ENCODE results near the gene RPS26. TPM values are rescaled to one million over a fixed set of nuclear protein-coding genes. Genes with fewer than 3 reads are reported as not detected.

Gene RPS26
- total RNA-seq, 4 donors from 2014 or later: 308 to 1,324 (median 859) TPM

DNA sequence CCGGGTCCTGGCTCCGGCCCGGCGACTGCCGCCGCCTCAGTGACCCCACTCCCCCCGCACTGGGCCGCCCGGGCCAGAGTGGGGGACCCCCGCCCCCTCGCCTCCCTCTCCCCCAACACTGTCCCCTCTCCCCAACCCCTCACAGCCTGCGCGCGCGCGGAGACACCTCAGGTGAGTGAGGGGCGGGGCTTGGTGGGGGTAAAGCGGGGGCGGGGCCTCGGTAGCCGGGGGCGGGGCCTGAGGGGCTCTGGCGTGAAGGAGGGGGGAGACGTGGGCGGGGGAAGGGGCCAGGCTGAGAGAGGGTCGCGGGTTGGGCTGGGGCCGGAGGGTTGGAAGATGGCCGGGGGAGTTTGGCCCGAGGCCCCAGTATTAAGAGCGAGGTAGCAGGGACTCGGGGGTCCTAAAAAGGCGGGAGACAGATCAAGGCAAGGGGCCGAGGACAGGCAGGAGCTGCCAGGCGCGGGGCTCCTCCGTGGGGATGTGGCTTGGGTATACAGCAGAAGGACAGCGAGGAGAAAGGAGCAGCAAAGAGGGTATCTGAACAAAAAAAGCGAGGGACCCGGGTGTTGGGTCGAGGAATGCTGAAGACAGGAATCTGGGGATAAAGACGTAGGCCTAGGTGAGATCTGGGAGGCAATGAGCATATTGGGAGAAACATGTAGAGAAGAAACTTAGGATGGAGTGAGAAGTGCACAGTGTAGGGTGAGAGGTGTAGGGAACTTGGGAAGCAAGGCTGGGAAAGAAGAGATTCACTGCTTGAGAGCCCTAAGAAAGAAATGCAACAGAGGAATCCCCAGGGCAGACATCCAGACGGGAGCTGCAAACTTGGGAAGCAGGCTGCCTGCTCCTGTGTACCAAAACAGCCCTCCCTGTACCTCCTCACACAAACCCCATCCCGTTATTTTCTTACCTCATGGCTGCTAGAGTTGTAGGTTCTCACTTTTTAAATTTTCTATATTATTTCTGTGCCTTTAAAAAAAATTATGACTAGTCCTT lies 33.9 kb upstream of the RPS26 start:
- WGBS, 2 donors: 1 to 3% methylated on average over 23 to 43 of the region's 44 CpGs
- peaks cover 0 to 24% (median 0%) of the 10 kb centered on the region in 3 donors for H3K36me3 ChIP-seq
- peak; percentile 23 to 41 for DNase-seq (ENCODE audit: low spot score in 2 of 2)

DNA sequence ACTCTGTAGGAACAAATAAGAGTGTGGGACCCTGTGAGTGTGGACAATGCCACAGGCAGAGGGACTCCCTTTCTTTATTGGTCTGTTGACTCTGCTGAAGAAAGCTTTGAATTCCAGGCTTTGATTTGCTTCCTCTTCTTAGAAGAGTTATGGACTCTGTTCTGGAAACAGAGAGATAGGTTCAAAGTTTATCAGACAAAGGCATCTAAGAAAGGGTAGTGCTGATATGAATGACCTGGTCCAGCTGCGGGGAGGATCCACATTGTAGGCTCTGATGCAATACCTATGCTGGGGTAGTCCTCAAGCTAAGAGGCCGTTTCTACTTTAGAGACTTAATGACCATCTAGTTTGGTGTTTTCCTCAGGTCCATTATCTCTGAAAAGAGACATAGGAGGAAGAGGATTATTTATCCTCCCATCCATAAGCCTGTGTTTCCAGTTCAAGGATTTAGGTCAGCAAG lies 31.6 kb upstream of the RPS26 start:
- H3K4me1 ChIP-seq: peaks cover 0 to 19% (median 2%) of the 10 kb centered on the region in 4 donors
- peaks cover 0 to 12% (median 0%) of the 10 kb centered on the region in 3 donors for H3K36me3 ChIP-seq
- H3K9me3 ChIP-seq: no peaks in the 10 kb centered on the region
- no peak overlapping the region for H3K4me3 ChIP-seq
- no peak overlapping the region for H3K27ac ChIP-seq
- no peak for DNase-seq (ENCODE audit: low spot score in 2 of 2)
- WGBS, 2 donors: 56 to 79% methylated on average over 2 of the region's 2 CpGs
- H3K27me3 ChIP-seq: no peaks in the 10 kb centered on the region
- no peak for TF ChIP-seq EP300 (IDR thresholded peaks at IDR 0.05)
- TF ChIP-seq POLR2A (IDR thresholded peaks at IDR 0.05): no peak
- TF ChIP-seq, protein P1, sequence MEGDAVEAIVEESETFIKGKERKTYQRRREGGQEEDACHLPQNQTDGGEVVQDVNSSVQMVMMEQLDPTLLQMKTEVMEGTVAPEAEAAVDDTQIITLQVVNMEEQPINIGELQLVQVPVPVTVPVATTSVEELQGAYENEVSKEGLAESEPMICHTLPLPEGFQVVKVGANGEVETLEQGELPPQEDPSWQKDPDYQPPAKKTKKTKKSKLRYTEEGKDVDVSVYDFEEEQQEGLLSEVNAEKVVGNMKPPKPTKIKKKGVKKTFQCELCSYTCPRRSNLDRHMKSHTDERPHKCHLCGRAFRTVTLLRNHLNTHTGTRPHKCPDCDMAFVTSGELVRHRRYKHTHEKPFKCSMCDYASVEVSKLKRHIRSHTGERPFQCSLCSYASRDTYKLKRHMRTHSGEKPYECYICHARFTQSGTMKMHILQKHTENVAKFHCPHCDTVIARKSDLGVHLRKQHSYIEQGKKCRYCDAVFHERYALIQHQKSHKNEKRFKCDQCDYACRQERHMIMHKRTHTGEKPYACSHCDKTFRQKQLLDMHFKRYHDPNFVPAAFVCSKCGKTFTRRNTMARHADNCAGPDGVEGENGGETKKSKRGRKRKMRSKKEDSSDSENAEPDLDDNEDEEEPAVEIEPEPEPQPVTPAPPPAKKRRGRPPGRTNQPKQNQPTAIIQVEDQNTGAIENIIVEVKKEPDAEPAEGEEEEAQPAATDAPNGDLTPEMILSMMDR (IDR thresholded peaks at IDR 0.05): no peak

More for the DNA sequence above, 33.9 kb upstream of the RPS26 start:
- TF ChIP-seq, protein P1 (IDR thresholded peaks at IDR 0.05): no peak
- no peak for TF ChIP-seq POLR2A (IDR thresholded peaks at IDR 0.05)
- no peak for TF ChIP-seq EP300 (IDR thresholded peaks at IDR 0.05)
- Histone ChIP-seq H3K4me3 (peak overlapping the region; percentile 95 to 97 (median 96)), H3K27me3 (no peaks in the 10 kb centered on the region), H3K9me3 (no peaks in the 10 kb centered on the region), H3K27ac (peak overlapping the region; percentile 90 to 98 (median 96)), H3K4me1 (peaks cover 0 to 19% (median 2%) of the 10 kb centered on the region in 4 donors)

DNA sequence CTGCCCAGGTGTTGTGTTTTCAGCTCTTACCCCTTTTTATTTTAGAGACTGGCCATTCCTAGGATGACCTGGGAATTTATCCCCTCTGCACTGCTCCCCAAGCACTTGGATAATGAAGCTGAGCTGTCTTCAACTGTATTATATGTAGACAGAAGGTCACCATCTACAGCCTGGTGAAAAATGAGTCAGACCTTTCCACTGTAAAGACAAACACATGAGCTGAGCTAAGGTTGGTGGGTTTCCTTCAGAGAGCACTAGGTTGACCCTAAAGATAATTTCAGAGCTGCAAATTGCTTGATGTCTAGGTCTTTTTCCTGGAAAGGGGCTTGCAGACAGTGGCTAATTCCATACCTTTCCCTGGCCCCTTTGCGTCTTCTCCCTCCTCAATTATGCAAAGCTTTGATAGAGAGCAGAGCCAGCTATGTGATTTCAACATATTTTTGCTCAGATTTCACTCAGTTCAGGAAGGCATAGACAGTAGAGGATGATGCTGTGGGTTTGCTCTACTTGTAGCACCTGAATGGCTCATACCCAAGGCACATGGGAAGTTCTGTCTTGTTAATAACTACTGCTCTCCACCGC lies 30.1 kb upstream of the RPS26 start:
- Histone ChIP-seq H3K4me3 (no peak overlapping the region), H3K4me1 (peaks cover 0 to 19% (median 2%) of the 10 kb centered on the region in 4 donors), H3K36me3 (peaks cover 0 to 12% (median 0%) of the 10 kb centered on the region in 3 donors), H3K27me3 (no peaks in the 10 kb centered on the region), H3K27ac (no peak overlapping the region), H3K9me3 (no peaks in the 10 kb centered on the region)
- 94 to 96% methylated on average over 2 of the region's 2 CpGs for WGBS, 2 donors
- DNase-seq (ENCODE audit: low spot score in 2 of 2): no peak
- TF ChIP-seq, protein P1 (IDR thresholded peaks at IDR 0.05): no peak
- no peak for TF ChIP-seq POLR2A (IDR thresholded peaks at IDR 0.05)
- TF ChIP-seq EP300 (IDR thresholded peaks at IDR 0.05): no peak

DNA sequence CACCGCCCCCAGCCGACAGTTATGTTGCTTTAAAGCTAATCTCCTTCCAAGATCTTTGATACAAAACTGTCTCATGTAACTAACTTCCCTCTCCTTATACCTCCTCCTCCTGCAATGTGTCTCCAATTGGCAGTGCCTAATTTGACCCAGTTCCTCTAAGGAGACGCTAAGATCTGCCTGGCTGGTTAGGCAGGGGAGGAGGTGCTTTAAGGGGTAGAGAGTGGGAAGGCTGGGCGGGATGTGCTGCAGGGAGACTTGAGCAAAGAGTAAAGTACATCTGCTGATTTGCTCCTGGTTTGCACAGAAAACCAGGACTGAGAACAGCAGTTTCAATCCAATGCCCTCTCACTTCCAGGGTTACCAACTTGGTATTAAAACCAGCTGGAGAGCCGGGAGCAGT lies 28.2 kb upstream of the RPS26 start:
- no peaks in the 10 kb centered on the region for H3K27me3 ChIP-seq
- H3K4me1 ChIP-seq: peaks cover 0 to 6% (median 0%) of the 10 kb centered on the region in 4 donors
- H3K9me3 ChIP-seq: no peaks in the 10 kb centered on the region
- H3K4me3 ChIP-seq: no peak overlapping the region
- H3K36me3 ChIP-seq: peaks cover 0 to 25% (median 0%) of the 10 kb centered on the region in 3 donors
- no peak overlapping the region for H3K27ac ChIP-seq
- no peak for DNase-seq (ENCODE audit: low spot score in 2 of 2)
- no peak for TF ChIP-seq EP300 (IDR thresholded peaks at IDR 0.05)
- TF ChIP-seq, protein P1 (IDR thresholded peaks at IDR 0.05): no peak
- 86 to 92% methylated on average over 5 of the region's 5 CpGs for WGBS, 2 donors
